ENCODE data around the gene CASS4.
A peak's percentile ranks its signal among the peaks of the same experiment; 100 is the strongest.
"Not testable (repeated sequence)": the region's sequence is repeated elsewhere in the genome, so short reads cannot be mapped to it uniquely, and the experiment has no call there.

CASS4 gene

GRCh38 chr20:56411759-56412472 lies at the start of gene CASS4:
Gene CASS4, plus strand, starts transcription at chr20:56412260. Its CDS starts 199 bp downstream, at chr20:56412459.
- DNase-seq (ENCODE audit: low read depth, low spot score) = no peak

- DNase-seq (ENCODE audit: low read depth, low spot score) = no peak
These were observed 49.1 kb upstream of the CASS4 start for GRCh38 chr20:56362833-56363413.

- DNase-seq (ENCODE audit: low read depth, low spot score) = no peak
These were observed 48.6 kb upstream of the CASS4 start for GRCh38 chr20:56363491-56363890.

GRCh38 chr20:56368351-56369134 lies 43.5 kb upstream of the CASS4 start:
- DNase-seq (ENCODE audit: low read depth, low spot score) = no peak

- DNase-seq (ENCODE audit: low read depth, low spot score) = no peak
These were observed 42.9 kb upstream of the CASS4 start for GRCh38 chr20:56369179-56369578.

- DNase-seq (ENCODE audit: low read depth, low spot score) = no peak
These were observed 40.1 kb upstream of the CASS4 start for GRCh38 chr20:56371977-56372376.

GRCh38 chr20:56372850-56373249 lies 39.2 kb upstream of the CASS4 start:
- no peak for DNase-seq (ENCODE audit: low read depth, low spot score)

GRCh38 chr20:56373942-56374341 lies 38.1 kb upstream of the CASS4 start:
- DNase-seq (ENCODE audit: low read depth, low spot score) = no peak

- DNase-seq (ENCODE audit: low read depth, low spot score) = no peak
These were observed 35.7 kb upstream of the CASS4 start for GRCh38 chr20:56376331-56376730.

- no peak for DNase-seq (ENCODE audit: low read depth, low spot score)
These were observed 33.7 kb upstream of the CASS4 start for GRCh38 chr20:56378386-56378785.

- no peak for DNase-seq (ENCODE audit: low read depth, low spot score)
These were observed 31.7 kb upstream of the CASS4 start for GRCh38 chr20:56380375-56380774.

GRCh38 chr20:56381501-56381900 lies 30.6 kb upstream of the CASS4 start:
- DNase-seq (ENCODE audit: low read depth, low spot score) = no peak

- no peak for DNase-seq (ENCODE audit: low read depth, low spot score)
These were observed 29.4 kb upstream of the CASS4 start for GRCh38 chr20:56382696-56383095.

GRCh38 chr20:56383334-56383733 lies 28.7 kb upstream of the CASS4 start:
- DNase-seq (ENCODE audit: low read depth, low spot score) = no peak

GRCh38 chr20:56385130-56385529 lies 26.9 kb upstream of the CASS4 start:
- no peak for DNase-seq (ENCODE audit: low read depth, low spot score)

- peak; percentile 45 for DNase-seq (ENCODE audit: low read depth, low spot score)
These were observed 25.8 kb upstream of the CASS4 start for GRCh38 chr20:56386219-56386618.

GRCh38 chr20:56388882-56389281 lies 23.2 kb upstream of the CASS4 start:
- DNase-seq (ENCODE audit: low read depth, low spot score) = no peak

GRCh38 chr20:56389807-56390206 lies 22.3 kb upstream of the CASS4 start:
- DNase-seq (ENCODE audit: low read depth, low spot score) = no peak

- not testable (repeated sequence) for DNase-seq (ENCODE audit: low read depth, low spot score)
These were observed 21.7 kb upstream of the CASS4 start for GRCh38 chr20:56390396-56390795.

- no peak for DNase-seq (ENCODE audit: low read depth, low spot score)
These were observed 21.0 kb upstream of the CASS4 start for GRCh38 chr20:56391037-56391436.

GRCh38 chr20:56391596-56392131 lies 20.4 kb upstream of the CASS4 start:
- DNase-seq (ENCODE audit: low read depth, low spot score) = no peak

- peak; percentile 100 for DNase-seq (ENCODE audit: low read depth, low spot score)
These were observed 19.8 kb upstream of the CASS4 start, which contains the start of the genes AURKA and CSTF1 for GRCh38 chr20:56392132-56392880. Gene AURKA, minus strand, starts transcription at chr20:56392215. Its CDS starts 4,018 bp downstream, at chr20:56388197. Gene CSTF1, plus strand, starts transcription at chr20:56392645. Its CDS starts 2,908 bp downstream, at chr20:56395553.
